Left ventricle myocardium inferior (tissue), 1 donor: ENCODE measurements around the gene PTCH2. TPM values are rescaled to one million over a fixed set of nuclear protein-coding genes. Genes with fewer than 3 reads are reported as not detected.
A peak's percentile ranks its signal among the peaks of the same experiment; 100 is the strongest.

ENCODE experiments used
- DNase-seq: peaks from one replicate; pipeline ENCODE4 v3.0.0-alpha.2; 2020
- H3K27ac ChIP-seq: fragments of 200-600 bp; replicated peaks from 2 replicates; pipeline ENCODE4 v1.8.0; 2021
- H3K27me3 ChIP-seq: fragments of 200-600 bp; 2 replicates; pipeline ENCODE4 v1.8.0; 2021; ENCODE audit warnings: low read depth
- H3K36me3 ChIP-seq: fragments of 200-600 bp; 2 replicates; pipeline ENCODE4 v1.8.0; 2021
- H3K4me1 ChIP-seq: fragments of 200-600 bp; 2 replicates; pipeline ENCODE4 v1.8.0; 2021
- H3K4me3 ChIP-seq: fragments of 200-600 bp; 2 replicates; pipeline ENCODE4 v1.8.0; 2021; ENCODE audit warnings: mild to moderate bottlenecking, moderate library complexity
- H3K9me3 ChIP-seq: fragments of 200-600 bp; replicated peaks from 2 replicates; pipeline ENCODE4 v1.8.0; 2021
- intact Hi-C: fragments of 100-400 bp; cut with micrococcal nuclease; formaldehyde crosslinking; loops from one replicate; pipeline ENCODE4 v1.11.0; 2022
- total RNA-seq: library from RNA; stranded (reverse); fragmentation: NEBNext Ultra II Directional; extraction: Animal tissue kit (Norgen Biotek cat#: 25700); gene quantifications from one replicate; pipeline ENCODE4 v1.2.1, GENCODE V29; 2021
- TF ChIP-seq, protein P1 (sequence below): fragments of 200-600 bp; IDR thresholded peaks from 2 replicates; pipeline ENCODE4 v1.8.0; 2021; ENCODE audit warnings: antibody characterized with exemption, mild to moderate bottlenecking, borderline replicate concordance
- donor health status: DM: no; HTN: yes; CAD: no; lungs with severe emphysema.

Gene PTCH2
- total RNA-seq, 1 donor from 2014 or later, result 0.25 TPM

DNA sequence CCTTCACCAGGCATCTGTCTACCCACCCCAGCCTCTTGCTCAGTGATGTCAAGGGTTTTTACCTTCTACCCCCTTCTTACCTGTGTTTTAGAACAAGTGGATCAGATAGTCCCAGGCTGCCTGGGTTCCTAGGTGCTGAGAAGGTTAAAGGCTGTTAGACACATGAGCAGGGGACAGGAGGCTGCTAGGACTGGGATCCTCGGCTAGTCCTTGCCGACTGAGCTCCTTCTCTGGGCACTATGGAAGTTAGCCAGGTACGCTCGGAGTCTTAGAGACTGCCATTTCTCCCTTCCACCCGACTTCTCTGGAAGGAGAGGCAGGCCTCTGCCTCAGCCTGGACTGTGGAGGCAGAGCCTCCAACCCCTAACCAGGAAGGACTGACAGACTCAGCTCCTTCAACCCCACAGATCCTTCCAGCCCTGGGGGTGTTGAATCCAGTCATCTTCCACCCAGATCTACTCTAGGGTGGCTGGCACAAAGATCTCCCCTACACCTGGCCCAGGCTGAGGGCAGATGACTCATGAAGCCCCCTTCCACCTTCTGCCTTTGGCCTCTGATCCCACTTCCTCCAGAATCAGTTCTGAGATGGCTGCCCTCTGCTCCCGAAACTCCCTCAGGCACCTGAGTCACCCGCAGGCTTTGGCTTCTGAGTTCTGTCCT is 36.2 kb downstream of the PTCH2 start, which contains the start of gene DYNLT4:
Gene DYNLT4, minus strand, starts transcription at position 648 of the 660 bp plus-strand sequence. CDS start 683 bp downstream, outside the sequence.
- H3K27ac ChIP-seq, result peak within 1 kb of the TSS; percentile 100
- TF ChIP-seq, protein P1, sequence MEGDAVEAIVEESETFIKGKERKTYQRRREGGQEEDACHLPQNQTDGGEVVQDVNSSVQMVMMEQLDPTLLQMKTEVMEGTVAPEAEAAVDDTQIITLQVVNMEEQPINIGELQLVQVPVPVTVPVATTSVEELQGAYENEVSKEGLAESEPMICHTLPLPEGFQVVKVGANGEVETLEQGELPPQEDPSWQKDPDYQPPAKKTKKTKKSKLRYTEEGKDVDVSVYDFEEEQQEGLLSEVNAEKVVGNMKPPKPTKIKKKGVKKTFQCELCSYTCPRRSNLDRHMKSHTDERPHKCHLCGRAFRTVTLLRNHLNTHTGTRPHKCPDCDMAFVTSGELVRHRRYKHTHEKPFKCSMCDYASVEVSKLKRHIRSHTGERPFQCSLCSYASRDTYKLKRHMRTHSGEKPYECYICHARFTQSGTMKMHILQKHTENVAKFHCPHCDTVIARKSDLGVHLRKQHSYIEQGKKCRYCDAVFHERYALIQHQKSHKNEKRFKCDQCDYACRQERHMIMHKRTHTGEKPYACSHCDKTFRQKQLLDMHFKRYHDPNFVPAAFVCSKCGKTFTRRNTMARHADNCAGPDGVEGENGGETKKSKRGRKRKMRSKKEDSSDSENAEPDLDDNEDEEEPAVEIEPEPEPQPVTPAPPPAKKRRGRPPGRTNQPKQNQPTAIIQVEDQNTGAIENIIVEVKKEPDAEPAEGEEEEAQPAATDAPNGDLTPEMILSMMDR, result no peak
- H3K4me1 ChIP-seq, result peaks cover 100% of the 10 kb centered on the region
- H3K4me3 ChIP-seq, result peak within 1 kb of the TSS; percentile 61
- no peaks in the 10 kb centered on the region for H3K9me3 ChIP-seq
- no peaks in the 10 kb centered on the region for H3K27me3 ChIP-seq
- peaks cover 43% of the 10 kb centered on the region for H3K36me3 ChIP-seq
- intact Hi-C loops, result no loop called here
- DNase-seq, result no peak

GRCh38 chr1:44806025-44806703 is 36.9 kb downstream of the PTCH2 start:
- intact Hi-C loops, result no loop called here
- DNase-seq, result peak; percentile 26
- TF ChIP-seq, protein P1, result no peak
- H3K27me3 ChIP-seq, result no peaks in the 10 kb centered on the region
- H3K4me3 ChIP-seq, result peak overlapping the region; percentile 61
- no peaks in the 10 kb centered on the region for H3K9me3 ChIP-seq
- H3K36me3 ChIP-seq, result peaks cover 43% of the 10 kb centered on the region
- H3K27ac ChIP-seq, result peak overlapping the region; percentile 100
- H3K4me1 ChIP-seq, result peaks cover 100% of the 10 kb centered on the region

DNA sequence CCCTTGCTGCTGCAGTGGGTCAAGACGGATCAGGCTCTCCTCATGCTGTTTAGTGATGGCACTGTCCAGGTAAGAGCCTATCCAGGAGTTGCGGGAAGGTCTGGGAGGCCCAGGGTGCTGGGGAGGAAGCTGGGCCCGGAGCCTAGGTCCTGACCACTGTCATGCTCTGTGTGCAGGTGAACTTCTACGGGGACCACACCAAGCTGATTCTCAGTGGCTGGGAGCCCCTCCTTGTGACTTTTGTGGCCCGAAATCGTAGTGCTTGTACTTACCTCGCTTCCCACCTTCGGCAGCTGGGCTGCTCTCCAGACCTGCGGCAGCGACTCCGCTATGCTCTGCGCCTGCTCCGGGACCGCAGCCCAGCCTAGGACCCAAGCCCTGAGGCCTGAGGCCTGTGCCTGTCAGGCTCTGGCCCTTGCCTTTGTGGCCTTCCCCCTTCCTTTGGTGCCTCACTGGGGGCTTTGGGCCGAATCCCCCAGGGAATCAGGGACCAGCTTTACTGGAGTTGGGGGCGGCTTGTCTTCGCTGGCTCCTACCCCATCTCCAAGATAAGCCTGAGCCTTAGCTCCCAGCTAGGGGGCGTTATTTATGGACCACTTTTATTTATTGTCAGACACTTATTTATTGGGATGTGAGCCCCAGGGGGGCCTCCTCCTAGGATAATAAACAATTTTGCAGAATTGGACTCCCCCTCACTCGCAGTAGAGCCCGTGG is 37.6 kb downstream of the PTCH2 start:
- no peaks in the 10 kb centered on the region for H3K27me3 ChIP-seq
- H3K36me3 ChIP-seq, result peaks cover 43% of the 10 kb centered on the region
- intact Hi-C loops, result no loop called here
- TF ChIP-seq, protein P1, result no peak
- peak overlapping the region; percentile 61 for H3K4me3 ChIP-seq
- H3K9me3 ChIP-seq, result no peaks in the 10 kb centered on the region
- peak overlapping the region; percentile 100 for H3K27ac ChIP-seq
- DNase-seq, result peak; percentile 13
- peaks cover 99% of the 10 kb centered on the region for H3K4me1 ChIP-seq

DNA sequence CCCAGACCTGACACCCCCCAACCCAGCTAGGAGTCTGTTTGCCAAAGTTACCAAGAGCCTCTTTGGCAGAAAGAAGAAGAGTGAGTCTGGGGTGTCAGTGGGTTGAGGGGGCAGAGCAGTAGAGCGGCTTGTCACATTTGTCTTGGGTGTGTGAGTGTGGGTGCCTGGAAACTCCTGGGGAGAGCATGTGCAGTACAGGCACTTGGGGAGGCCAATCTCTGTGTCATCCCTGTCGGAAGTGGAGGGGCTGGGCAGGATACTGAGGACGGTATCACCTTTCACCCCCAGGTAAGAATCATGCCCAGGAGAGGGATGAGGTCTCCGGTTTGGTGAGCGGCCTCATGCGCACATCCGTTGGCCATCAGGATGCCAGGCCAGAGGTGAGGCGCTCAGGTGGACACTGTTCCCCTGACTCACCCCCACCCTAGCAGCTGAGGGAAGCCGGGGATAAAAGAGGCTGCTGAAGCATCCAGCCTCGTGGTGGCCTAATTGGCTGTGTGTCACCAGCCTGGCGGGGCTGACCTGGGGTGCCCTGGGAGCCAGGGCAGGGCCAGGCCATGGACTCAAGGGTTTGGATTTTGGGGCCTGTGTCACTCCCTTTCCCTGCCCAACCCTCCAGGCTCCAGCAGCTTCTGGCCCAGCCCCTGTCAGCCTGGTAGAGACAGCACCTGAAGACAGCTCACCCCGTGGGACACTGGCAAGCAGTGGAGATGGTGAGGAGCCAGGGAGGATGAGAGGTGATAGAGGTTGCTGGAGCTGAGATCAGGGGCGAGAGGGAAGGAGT is 39.5 kb downstream of the PTCH2 start:
- intact Hi-C loops, result no loop called here
- DNase-seq, result peak; percentile 13

More for the DNA sequence above, 39.5 kb downstream of the PTCH2 start:
- Histone ChIP-seq H3K9me3 (no peaks in the 10 kb centered on the region), H3K4me1 (peaks cover 88% of the 10 kb centered on the region), H3K36me3 (peaks cover 43% of the 10 kb centered on the region), H3K27ac (peak overlapping the region; percentile 100), H3K27me3 (no peaks in the 10 kb centered on the region), H3K4me3 (peak overlapping the region; percentile 98)
- TF ChIP-seq, protein P1, result no peak
